Erythroblast (primary cell): ENCODE results near the gene BTBD6.

ENCODE experiments used
- GATA1 ChIP-seq: IDR thresholded peaks from 2 replicates; pipeline ENCODE4 v1.6.1; 2011; ENCODE audit warnings: low read depth, mild to moderate bottlenecking, control low read depth, low read length, moderate library complexity
- POLR2A ChIP-seq: IDR thresholded peaks from 2 replicates; pipeline ENCODE4 v1.6.1; 2011; ENCODE audit warnings: mild to moderate bottlenecking, low read length

DNA sequence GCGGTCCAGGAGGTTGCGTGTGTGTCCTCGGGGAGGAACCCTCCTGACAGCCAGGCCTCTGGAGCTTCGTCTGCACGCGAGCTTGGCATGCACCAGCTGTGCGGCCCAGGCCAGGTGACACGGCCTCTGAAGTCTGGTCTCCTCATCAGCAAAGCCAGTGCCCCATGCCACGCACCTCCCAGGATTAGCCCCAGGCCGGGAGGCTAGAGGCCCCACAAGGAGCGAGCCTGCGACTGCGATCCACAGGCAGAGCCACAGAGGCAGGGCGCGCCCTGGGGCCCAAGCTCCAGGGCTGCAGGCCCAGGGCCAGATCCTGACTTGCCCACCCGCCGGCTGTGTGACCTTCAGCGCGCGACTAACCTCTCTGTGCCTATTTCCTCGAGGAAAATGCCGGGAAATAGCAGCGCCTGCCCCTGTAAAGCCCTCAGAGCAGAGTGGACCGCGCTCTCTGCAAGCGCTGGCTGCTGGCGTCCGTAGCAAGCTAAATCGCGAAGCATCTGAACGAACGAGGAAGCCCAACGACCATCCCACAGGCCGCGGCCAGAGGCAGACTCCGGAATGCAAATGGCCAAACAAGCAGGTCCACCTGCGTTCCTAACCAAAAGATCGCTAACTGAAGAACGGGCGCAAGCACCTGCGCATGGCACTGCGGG, 492 bp upstream of the BTBD6 start:
- no peak for TF ChIP-seq POLR2A
- no peak for TF ChIP-seq GATA1
